K562 (cell line): ENCODE measurements around the gene FERMT3. TPM values are rescaled to one million over a fixed set of nuclear protein-coding genes. Genes with fewer than 3 reads are reported as not detected.

ENCODE experiments used
- ATAC-seq: fragments of 200-7000 bp; cut with Tn5 transposase; 3 replicates; pipeline ENCODE4 v1.9.1; 2020; ENCODE audit warnings: moderate library complexity
- BruUV-seq: library from RNA; stranded (reverse); fragments of 400-500 nt; replicated peaks from 2 replicates; lab custom pipeline; 2021; lab: Mats Ljungman, UMichigan
- CTCF ChIA-PET: fragments of 300-600 bp; formaldehyde crosslinking; extraction: SDS; loops from one replicate; lab custom pipeline; 2021; ENCODE audit warnings: low intra/inter-chr PET ratio; lab: Yijun Ruan, JAX
- POLR2A ChIA-PET: fragments of 300-600, 350-650 bp; sonication (Branson Sonifier 250); formaldehyde crosslinking; extraction: SDS; loops from one replicate; lab custom pipeline; 2021; ENCODE audit warnings: antibody characterized with exemption, inconsistent platforms; lab: Yijun Ruan, JAX
- DNase-seq, 4 experiments: peaks; one replicate each; pipeline versions ENCODE4 v3.0.0 to v3.0.0-alpha.2; 2011 to 2018; ENCODE audit warnings: low spot score in 3 of 4, mixed read lengths in 3 of 4; ENCODE audit errors: extremely low read depth in 1 of 4
- FAIRE-seq: peaks from 2 replicates; lab custom pipeline; 2011; peaks lifted over from hg19 to GRCh38; lab: Jason Lieb, UNC
- H2AFZ ChIP-seq: 2 replicates; pipeline ENCODE4 v1.6.0; 2011; ENCODE audit warnings: low read depth, low read length, control low read depth, inconsistent platforms
- H3K27ac ChIP-seq: fragments of 200-600 bp; 3 replicates; pipeline ENCODE4 v1.8.0; 2011; ENCODE audit warnings: low read depth, mild to moderate bottlenecking, control low read depth, inconsistent platforms, low read length, moderate library complexity, mixed read lengths; ENCODE audit errors: extremely low read depth
- H3K27me3 ChIP-seq, 2 experiments: fragments of 300-600 bp in 1 of 2; 2 replicates in 1 of 2; 3 replicates in 1 of 2; pipeline versions ENCODE4 v1.6.0 to v1.8.0; 2011; ENCODE audit warnings: inconsistent platforms in 2 of 2, low read length in 2 of 2, mild to moderate bottlenecking in 1 of 2, mixed read lengths in 1 of 2, moderate library complexity in 1 of 2; ENCODE audit not compliant: control insufficient read depth in 2 of 2, insufficient read depth in 2 of 2
- H3K36me3 ChIP-seq: fragments of 300-600 bp; 3 replicates; pipeline ENCODE4 v1.8.0; 2011; ENCODE audit warnings: mild to moderate bottlenecking, low read length, inconsistent platforms; ENCODE audit not compliant: control insufficient read depth, insufficient read depth
- H3K4me1 ChIP-seq, 2 experiments: fragments of 200-600 bp in 1 of 2; replicated peaks in 1 of 2; 2 replicates in 1 of 2; 3 replicates in 1 of 2; pipeline versions ENCODE4 v1.5.1 to v1.8.0; 2011; ENCODE audit warnings: inconsistent platforms in 2 of 2, low read length in 2 of 2, mild to moderate bottlenecking in 1 of 2, mixed read lengths in 1 of 2, moderate library complexity in 1 of 2; ENCODE audit not compliant: control insufficient read depth in 2 of 2, insufficient read depth in 2 of 2
- H3K4me2 ChIP-seq: 2 replicates; pipeline ENCODE4 v1.6.1; 2011; ENCODE audit warnings: low read length, control low read depth, inconsistent platforms, mixed read lengths; ENCODE audit not compliant: insufficient read depth
- H3K4me3 ChIP-seq: fragments of 200-600 bp; sonication (generic), shearing (Covaris generic); 2 replicates; pipeline ENCODE4 v1.5.1; 2016; ENCODE audit warnings: control low read depth, inconsistent platforms
- H3K79me2 ChIP-seq: fragments of 200-600 bp; 3 replicates; pipeline ENCODE4 v1.8.0; 2011; ENCODE audit warnings: low read length, inconsistent platforms; ENCODE audit not compliant: control insufficient read depth, insufficient read depth
- H3K9ac ChIP-seq, 2 experiments: 2 replicates each; pipeline versions ENCODE4 v1.6.0 to v1.6.1; 2011; ENCODE audit warnings: low read depth in 2 of 2, low read length in 2 of 2, control low read depth in 1 of 2, inconsistent platforms in 1 of 2, mild to moderate bottlenecking in 1 of 2, mixed read lengths in 1 of 2; ENCODE audit not compliant: insufficient read depth in 1 of 2
- H3K9me1 ChIP-seq: one replicate; pipeline ENCODE4 v1.6.0; 2011; ENCODE audit warnings: inconsistent platforms, mild to moderate bottlenecking, low read length, moderate library complexity; ENCODE audit not compliant: control insufficient read depth, insufficient read depth
- H3K9me3 ChIP-seq: replicated peaks from 2 replicates; pipeline ENCODE4 v1.5.1; 2011; ENCODE audit warnings: low read depth, low read length, inconsistent platforms; ENCODE audit not compliant: control insufficient read depth, insufficient read depth
- H4K20me1 ChIP-seq: replicated peaks from 2 replicates; pipeline ENCODE4 v1.6.1; 2011; ENCODE audit warnings: low read length, inconsistent platforms, mixed read lengths; ENCODE audit not compliant: control insufficient read depth, insufficient read depth
- ETV5 ChIP-seq: sonication (generic); formaldehyde crosslinking; IDR thresholded peaks from 2 replicates; pipeline ENCODE4 v1.4.0; 2020; ENCODE audit warnings: low read depth, mild to moderate bottlenecking, missing genetic modification reagents
- ETV6 ChIP-seq, 3 experiments: fragments of 150-350 bp in 1 of 3; sonication (generic) in 1 of 3; formaldehyde crosslinking in 1 of 3; IDR thresholded peaks; 2 replicates each; pipeline versions ENCODE4 v1.6.1 to v1.8.0; 2014 to 2022; ENCODE audit warnings: borderline replicate concordance in 2 of 3, low read depth in 2 of 3, antibody characterized with exemption in 1 of 3, low read length in 1 of 3, mild to moderate bottlenecking in 1 of 3, missing genetic modification reagents in 1 of 3
- KDM4B ChIP-seq, 2 experiments: fragments of 450-650 bp in 1 of 2; sonication (generic) in 1 of 2; IDR thresholded peaks; 2 replicates each; pipeline ENCODE4 v1.6.1; 2016 to 2017; ENCODE audit warnings: borderline replicate concordance in 2 of 2, antibody characterized with exemption in 1 of 2, low read depth in 1 of 2, mild to moderate bottlenecking in 1 of 2
- NFE2 ChIP-seq: IDR thresholded peaks from 2 replicates; pipeline ENCODE4 v1.6.1; 2014; ENCODE audit warnings: antibody characterized with exemption, low read depth
- POU5F1 ChIP-seq: fragments of 150-350 bp; IDR thresholded peaks from 2 replicates; pipeline ENCODE4 v1.6.1; 2014; ENCODE audit warnings: borderline replicate concordance, low read length, low read depth, mild to moderate bottlenecking; ENCODE audit not compliant: partially characterized antibody
- PPARD ChIP-seq: fragments of 250-450 bp; sonication (Bioruptor Pico); IDR thresholded peaks from 2 replicates; pipeline ENCODE4 v1.8.0; 2022; ENCODE audit warnings: inconsistent platforms, mild to moderate bottlenecking, moderate library complexity
- RBFOX2 ChIP-seq: fragments of 200-400 bp; formaldehyde crosslinking; IDR thresholded peaks from 2 replicates; pipeline ENCODE4 v1.6.1; 2017; ENCODE audit warnings: low read depth, mild to moderate bottlenecking, low read length, moderate library complexity
- RBM25 ChIP-seq: fragments of 200-400 bp; formaldehyde crosslinking; IDR thresholded peaks from 2 replicates; pipeline ENCODE4 v1.6.1; 2018; ENCODE audit warnings: low read length, low read depth, moderate library complexity; ENCODE audit not compliant: severe bottlenecking
- RFX1 ChIP-seq: fragments of 450-650 bp; IDR thresholded peaks from 2 replicates; pipeline ENCODE4 v1.6.1; 2016; ENCODE audit warnings: mild to moderate bottlenecking, moderate library complexity
- XRCC4 ChIP-seq: IDR thresholded peaks from one replicate; pipeline ENCODE4 v1.6.1; 2011; ENCODE audit not compliant: insufficient read depth, insufficient read length; ENCODE audit errors: extremely low read depth
- ZNF407 ChIP-seq: fragments of 450-650 bp; IDR thresholded peaks from 2 replicates; pipeline ENCODE4 v1.6.1; 2016; ENCODE audit warnings: low read depth
- WGBS: fragments of 100-300 bp; shearing (Covaris generic); methylation state at CpG from one replicate; pipeline ENCODE4 v1.1.6; 2016; ENCODE audit warnings: low coverage, mixed read lengths; ENCODE audit not compliant: insufficient coverage; ENCODE audit errors: missing lambda C conversion rate; 5-methylcytosine and 5-hydroxymethylcytosine counted together
- in situ Hi-C: fragments of 300-500 bp; cut with MboI; formaldehyde crosslinking; loops from 4 replicates; pipeline ENCODE4 v1.15.0; 2018; ENCODE audit warnings: inconsistent platforms, mixed read lengths
- intact Hi-C: fragments of 100-400 bp; cut with micrococcal nuclease; formaldehyde crosslinking; loops from 2 replicates; pipeline ENCODE4 v1.14.2; 2022
- polyA plus RNA-seq, 8 experiments: library from polyadenylated mRNA; depleted of rRNA in 4 of 8; stranded (reverse) in 5 of 8; unstranded in 3 of 8; fragments of >200 nt; fragmentation: Nextera tagmentation in 2 of 8; fragmentation: Illumina TruSeq in 1 of 8; extraction: Ambion mirVana in 2 of 8; extraction: Trizol in 1 of 8; gene quantifications; 2 replicates each; pipeline versions ENCODE4 v1.2.1 to v1.2.3, GENCODE V29; 2011 to 2014; ENCODE audit warnings: inconsistent platforms in 1 of 8, missing spikeins in 1 of 8
- total RNA-seq, 7 experiments: library from RNA; depleted of rRNA in 6 of 7; stranded (reverse); fragments of >200 nt in 6 of 7; fragmentation: Illumina TruSeq in 2 of 7; extraction: Trizol in 2 of 7; gene quantifications; 2 replicates each; pipeline versions ENCODE4 v1.2.1 to v1.2.3, GENCODE V29; 2011 to 2021; ENCODE audit warnings: low replicate concordance in 1 of 7

Gene FERMT3
- total and polyA plus RNA-seq, 9 of the 15 experiments (the other 6 are each of a cell fraction or from before 2014, with no cell fraction given) = 3.2 to 275 (median 79.7) TPM

- TF ChIP-seq ETV6 (IDR thresholded peaks at IDR 0.05; ENCODE audit: borderline replicate concordance in 1 of 2, low read depth in 2 of 2, low read length in 1 of 2) (peak; percentile 55 to 67; a peak in 3 of 4 replicates), ETV6 (CRISPR knock-in tag; IDR thresholded peaks at IDR 0.05; ENCODE audit: borderline replicate concordance) (no peak), ETV5 (CRISPR knock-in tag) (peak; percentile 93)
These were observed 34.1 kb downstream of the FERMT3 start, which contains the start of gene FKBP2 (continued) for GRCh38 chr11:64240435-64241240.

- FAIRE-seq (peak; percentile 92), DNase-seq (peak in 3 of 4 experiments; percentile 84 to 96 (median 88)), ATAC-seq (peak; percentile 83)
- Histone ChIP-seq H3K9ac (peak overlapping the region; percentile 93 to 94), H3K9me3 (no peaks in the 10 kb centered on the region), H3K79me2 (peaks cover 57% of the 10 kb centered on the region), H4K20me1 (0 out of 2 replicates have a peak, but pooled peaks cover 3% of the 10 kb centered on the region), H3K27ac (peak overlapping the region; percentile 95), H3K36me3 (peaks cover 71% of the 10 kb centered on the region), H3K4me1 (peaks cover 26 to 70% of the 10 kb centered on the region in 2 experiments), H2AFZ (peak overlapping the region; percentile 75), H3K9me1 (no peaks in the 10 kb centered on the region), H3K4me3 (peak overlapping the region; percentile 99), H3K27me3 (no peaks in the 10 kb centered on the region), H3K4me2 (peak overlapping the region; percentile 85; the same call in 1 of the 2 replicates)
- intact Hi-C loops (loop anchor here (10.0 kb wide), 1 partner anchor 64 kb away; the partner anchor contains the start of genes CATSPERZ and ESRRA), in situ Hi-C loops (no loop called here)
- WGBS = 0% methylated on average over 11 of the region's 24 CpGs
- BruUV-seq = no TSS peak
- ChIA-PET POLR2A (interaction anchor here (0.5 to 1.0 kb wide), 11 partner anchors 9 to 701 kb away, joined by 3 to 6 read pairs (median 5); partner anchors contain the start of genes ESRRA and FERMT3), CTCF (no interaction called here)
- TF ChIP-seq NFE2 = no peak
- TF ChIP-seq PPARD (CRISPR knock-in tag) = no peak
- TF ChIP-seq XRCC4 = no peak
- TF ChIP-seq RBM25 = no peak
- TF ChIP-seq RFX1 = no peak
- no peak for TF ChIP-seq KDM4B (IDR thresholded peaks at IDR 0.05; ENCODE audit: borderline replicate concordance in 2 of 2, low read depth in 1 of 2)
- no peak for TF ChIP-seq POU5F1
- TF ChIP-seq ZNF407 = no peak
- TF ChIP-seq RBFOX2 = peak; percentile 76
These were observed 34.6 kb downstream of the FERMT3 start for GRCh38 chr11:64241241-64241490.
